Suprapubic skin (tissue), 2 donors: ENCODE results near the gene E2F1.

ENCODE experiments used
- EP300 ChIP-seq: sonication (generic); formaldehyde crosslinking; IDR thresholded peaks from one replicate; pipeline ENCODE4 v1.6.1; 2017; ENCODE audit warnings: antibody characterized with exemption
- POLR2A ChIP-seq, 2 donors: fragments of 450-650 bp; IDR thresholded peaks; one replicate each; pipeline ENCODE4 v1.6.1; 2017; ENCODE audit warnings: antibody characterized with exemption in 2 of 2, mild to moderate bottlenecking in 2 of 2, moderate library complexity in 2 of 2

DNA sequence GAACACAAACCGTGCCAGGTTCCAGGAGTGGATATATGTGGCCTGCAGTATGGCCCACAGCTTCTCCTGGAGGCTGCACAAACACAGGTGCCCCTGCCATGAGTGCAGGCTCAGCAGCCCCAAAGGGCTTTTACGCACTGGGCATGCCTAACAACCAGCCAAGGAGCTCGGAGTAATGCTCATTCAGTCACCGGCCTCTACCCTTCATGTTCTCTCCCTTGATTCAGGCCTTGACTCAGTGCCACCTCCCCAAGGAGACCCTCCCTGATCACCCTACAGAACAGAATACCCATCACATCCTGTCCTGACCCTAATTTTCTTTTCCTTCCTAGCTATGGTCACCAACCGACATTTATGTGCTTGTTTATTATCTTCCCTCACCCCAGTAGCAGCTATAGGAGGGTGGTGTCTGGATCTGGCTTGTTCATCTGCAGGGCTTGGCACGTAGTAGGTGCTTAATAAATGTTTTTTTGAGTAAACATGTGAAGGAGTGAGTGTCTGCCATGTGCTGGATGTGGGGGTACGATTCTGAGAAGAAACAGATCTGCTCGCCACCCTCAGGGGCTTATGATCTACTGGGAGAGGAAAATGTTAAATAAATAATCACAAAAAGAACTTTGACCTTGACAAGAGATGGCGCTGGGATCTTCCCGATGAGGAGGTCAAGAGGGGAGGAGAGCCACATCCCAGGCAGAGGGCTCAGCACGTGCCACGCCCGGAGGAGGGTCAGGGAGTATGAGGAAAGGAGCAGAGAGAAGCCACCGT lies 24.7 kb upstream of the E2F1 start:
- no peak for TF ChIP-seq POLR2A (IDR thresholded peaks at IDR 0.05)
- TF ChIP-seq EP300, result no peak
